GM12872 (cell line): ENCODE measurements around the gene SNCB.
A peak's percentile ranks its signal among the peaks of the same experiment; 100 is the strongest.

Source experiments
- CTCF ChIP-seq: IDR thresholded peaks from 3 replicates; pipeline ENCODE4 v1.5.1; 2011; ENCODE audit warnings: low read depth, mild to moderate bottlenecking, low read length, moderate library complexity; ENCODE audit not compliant: insufficient read depth

The SNCB gene

DNA sequence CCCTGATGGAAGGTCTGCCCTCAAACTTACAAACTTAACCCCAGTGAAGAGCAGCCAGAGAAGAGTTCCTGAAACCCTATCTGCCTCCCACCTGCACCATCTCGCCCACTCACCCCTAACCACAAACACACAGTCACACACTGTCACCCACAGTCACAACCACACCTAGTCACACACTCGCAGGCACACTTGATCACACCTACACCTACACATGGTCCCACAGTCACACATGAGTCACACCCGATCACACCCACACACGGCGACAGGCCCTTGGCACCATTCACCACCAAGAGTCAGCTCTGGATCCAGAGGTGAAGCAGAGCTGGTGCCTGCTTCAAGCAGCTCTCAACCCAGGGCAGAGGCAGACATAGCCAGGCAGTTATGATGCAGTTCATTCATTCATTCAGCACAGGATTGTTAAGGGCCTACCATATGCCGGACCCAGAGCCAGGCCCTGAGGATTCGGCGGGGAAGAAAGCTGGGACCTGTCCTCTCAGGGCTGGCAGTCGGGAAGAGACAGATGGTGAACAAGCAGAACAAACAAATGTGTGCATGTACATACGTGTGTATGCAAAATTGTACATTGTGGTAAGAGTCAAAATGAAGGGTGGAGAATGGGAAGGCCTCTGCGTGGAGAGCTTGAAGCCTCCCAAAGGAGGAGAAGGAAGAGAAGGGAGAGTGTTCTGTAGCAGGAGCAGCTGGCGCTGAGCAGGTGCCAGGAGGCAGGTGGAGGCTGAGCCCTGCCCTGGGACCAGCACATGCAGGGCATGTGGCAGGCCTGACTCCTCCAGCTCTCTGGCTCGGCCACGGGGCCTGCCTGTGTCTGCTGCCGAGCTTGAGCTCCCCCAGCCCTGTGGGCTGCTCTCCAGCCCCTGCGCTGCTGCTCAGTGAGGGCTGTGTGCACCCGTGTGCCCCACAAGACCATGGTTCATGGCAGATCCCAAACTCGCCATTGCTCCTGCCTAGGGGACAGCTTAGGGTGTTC is 23.4 kb upstream of the SNCB start:
- no peak for TF ChIP-seq CTCF

DNA sequence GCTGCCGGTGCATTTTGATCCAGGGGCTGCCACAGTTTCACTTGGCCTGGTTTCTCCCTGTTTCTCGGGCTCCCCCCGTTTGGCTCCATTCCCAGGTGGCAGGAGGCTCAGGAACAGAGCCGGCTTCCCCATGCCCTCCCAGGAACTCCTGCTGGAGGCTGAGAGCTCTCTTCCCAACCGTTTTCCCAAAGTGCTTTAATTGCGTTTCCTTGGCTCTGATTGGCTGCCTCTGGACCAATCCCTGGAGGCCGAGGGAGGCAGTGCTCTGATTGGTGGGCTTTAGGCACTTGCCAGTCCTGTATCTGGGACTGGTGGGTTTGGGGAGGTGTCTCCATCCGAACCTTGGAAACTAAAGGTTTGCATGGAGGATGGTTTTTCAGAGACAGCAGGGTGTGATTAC is 21.8 kb upstream of the SNCB start:
- no peak for TF ChIP-seq CTCF

DNA sequence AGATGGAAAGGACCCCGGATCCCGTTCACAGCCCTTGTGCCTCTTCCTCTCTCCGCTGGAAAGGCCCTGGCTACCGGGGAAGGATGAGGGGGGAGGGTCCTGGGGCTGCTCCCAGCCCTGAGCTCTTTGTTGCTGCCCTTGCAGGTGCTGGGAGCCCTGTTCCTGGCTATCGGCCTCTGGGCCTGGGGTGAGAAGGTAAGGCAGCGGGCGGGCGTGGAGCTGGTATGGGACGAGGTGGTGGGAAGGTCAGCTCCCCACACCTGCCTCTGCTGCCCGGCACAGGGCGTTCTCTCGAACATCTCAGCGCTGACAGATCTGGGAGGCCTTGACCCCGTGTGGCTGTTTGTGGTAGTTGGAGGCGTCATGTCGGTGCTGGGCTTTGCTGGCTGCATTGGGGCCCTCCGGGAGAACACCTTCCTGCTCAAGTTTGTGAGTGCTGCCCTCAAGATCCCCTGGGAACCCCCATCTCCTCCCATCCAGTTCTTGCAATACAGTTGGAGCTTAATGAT is 21.2 kb upstream of the SNCB start:
- TF ChIP-seq CTCF, result 0 out of 3 replicates have a peak, but pooled peaks have one; percentile 5

- no peak for TF ChIP-seq CTCF
Measured at GRCh38 chr5:176650354-176650884, 20.1 kb upstream of the SNCB start.

DNA sequence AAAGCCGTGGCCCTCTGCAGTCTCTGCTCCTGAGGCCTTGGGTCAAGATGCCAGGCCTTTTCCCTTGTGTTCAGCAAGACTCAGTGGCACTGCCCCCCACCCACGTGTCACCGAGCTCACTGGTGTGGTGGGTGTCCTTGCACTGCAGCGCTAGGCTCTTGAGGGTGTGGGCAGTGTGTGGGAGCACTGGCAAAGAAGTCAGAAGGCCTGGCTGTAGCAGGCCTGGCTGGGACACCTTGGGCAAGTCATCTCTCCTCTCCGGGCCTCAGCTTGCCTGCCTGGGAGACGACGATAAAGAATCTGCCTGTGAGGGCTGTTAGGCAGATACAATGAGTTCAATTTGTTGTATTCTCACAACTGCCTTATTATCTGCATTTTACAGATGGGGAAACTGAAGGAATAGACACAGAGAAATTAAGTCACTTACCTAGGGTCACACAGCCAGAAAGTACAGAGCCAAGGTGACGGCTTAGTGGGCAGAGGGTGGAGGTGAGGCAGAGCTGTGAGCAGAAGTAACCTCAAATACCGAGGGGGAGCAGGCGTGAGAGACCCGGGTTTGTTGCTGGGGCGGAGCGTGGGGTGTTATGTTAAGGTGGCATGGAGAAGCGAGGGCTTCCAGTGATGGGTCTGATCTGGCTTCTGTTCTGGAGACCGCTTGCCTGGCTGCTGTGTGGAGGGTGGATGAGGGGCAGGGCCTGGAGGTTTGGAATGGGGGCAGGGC is 18.3 kb upstream of the SNCB start:
- no peak for TF ChIP-seq CTCF

- TF ChIP-seq CTCF, result no peak
Measured at GRCh38 chr5:176647843-176648473, 17.6 kb upstream of the SNCB start.
